ENCODE results near the gene UBE2D1. TPM values are rescaled to one million over a fixed set of nuclear protein-coding genes. Genes with fewer than 3 reads are reported as not detected.

The UBE2D1 gene
- total RNA-seq, 1 experiment from 2014 or later: 13.6 TPM

GRCh38 chr10:58372607-58373441 lies 38.0 kb downstream of the UBE2D1 start:
- intact Hi-C loops (cut with micrococcal nuclease): no loop called here
- DNase-seq (no peak), ATAC-seq (no peak)
- H3F3A ChIP-seq (ENCODE audit: low read length, unreplicated experiment): no peaks in the 10 kb centered on the region
- CTCF ChIA-PET: no interaction called here
- no peak for TF ChIP-seq EZH2 (IDR thresholded peaks at IDR 0.05; ENCODE audit: low read length, unreplicated experiment)
- TF ChIP-seq CTCF (conservative IDR thresholded peaks at IDR 0.05; ENCODE audit: low read depth, low read length): no peak
- TF ChIP-seq EZH2phosphoT487 (IDR thresholded peaks at IDR 0.05; ENCODE audit: borderline replicate concordance, low read length): no peak
- H3K79me2 ChIP-seq (ENCODE audit: low read length): no peaks in the 10 kb centered on the region
- POLR2A ChIA-PET (ENCODE audit: unreplicated experiment): no interaction called here
- H3K4me1 ChIP-seq (ENCODE audit: insufficient read depth, low read length): peaks cover 8% of the 10 kb centered on the region
- no peak overlapping the region for H2AFZ ChIP-seq (ENCODE audit: low read length)
- H3K4me3 ChIP-seq (ENCODE audit: low read length): no peak overlapping the region
- BruUV-seq (replicated peaks): no TSS peak
- H3K27me3 ChIP-seq (ENCODE audit: low read length): no peaks in the 10 kb centered on the region
- H3K9me3 ChIP-seq (ENCODE audit: low read length): no peaks in the 10 kb centered on the region
- no peaks in the 10 kb centered on the region for H4K20me1 ChIP-seq (ENCODE audit: low read length)
- no peak overlapping the region for H3K27ac ChIP-seq (ENCODE audit: low read length)
- no peaks in the 10 kb centered on the region for H3K9me2 ChIP-seq (replicated peaks; ENCODE audit: low read length)
- no peak overlapping the region for H3K4me2 ChIP-seq (ENCODE audit: low read length)
- 0 out of 2 replicates have a peak, but pooled peaks cover 2% of the 10 kb centered on the region for H3K36me3 ChIP-seq (ENCODE audit: low read depth, low read length)
- no peak overlapping the region for H3K9ac ChIP-seq (ENCODE audit: low read length)

- H3K36me3 ChIP-seq (ENCODE audit: low read depth, low read length): no peaks in the 10 kb centered on the region
- ATAC-seq: peak; percentile 80
- H3K4me1 ChIP-seq (ENCODE audit: insufficient read depth, low read length): peaks cover 8% of the 10 kb centered on the region
- ChIA-PET POLR2A (ENCODE audit: unreplicated experiment) (no interaction called here), CTCF (no interaction called here)
- no peak for TF ChIP-seq EZH2 (IDR thresholded peaks at IDR 0.05; ENCODE audit: low read length, unreplicated experiment)
- TF ChIP-seq EZH2phosphoT487 (IDR thresholded peaks at IDR 0.05; ENCODE audit: borderline replicate concordance, low read length): no peak
- TF ChIP-seq CTCF (conservative IDR thresholded peaks at IDR 0.05; ENCODE audit: low read depth, low read length): no peak
- no peaks in the 10 kb centered on the region for H3F3A ChIP-seq (ENCODE audit: low read length, unreplicated experiment)
- H3K9ac ChIP-seq (ENCODE audit: low read length): no peak overlapping the region
- BruUV-seq (replicated peaks): no TSS peak
- H3K9me3 ChIP-seq (ENCODE audit: low read length): no peaks in the 10 kb centered on the region
- H3K9me2 ChIP-seq (replicated peaks; ENCODE audit: low read length): no peaks in the 10 kb centered on the region
- H3K27me3 ChIP-seq (ENCODE audit: low read length): no peaks in the 10 kb centered on the region
- no peak overlapping the region for H3K27ac ChIP-seq (ENCODE audit: low read length)
- H3K4me2 ChIP-seq (ENCODE audit: low read length): no peak overlapping the region
- intact Hi-C loops (cut with micrococcal nuclease): no loop called here
- no peaks in the 10 kb centered on the region for H4K20me1 ChIP-seq (ENCODE audit: low read length)
- H2AFZ ChIP-seq (ENCODE audit: low read length): no peak overlapping the region
- peak; percentile 89 for DNase-seq
- no peaks in the 10 kb centered on the region for H3K79me2 ChIP-seq (ENCODE audit: low read length)
- no peak overlapping the region for H3K4me3 ChIP-seq (ENCODE audit: low read length)
These were observed 38.6 kb downstream of the UBE2D1 start for GRCh38 chr10:58373442-58373827.

- Histone ChIP-seq H3K9me2 (replicated peaks; ENCODE audit: low read length) (no peaks in the 10 kb centered on the region), H3K79me2 (ENCODE audit: low read length) (peaks cover 32% of the 10 kb centered on the region), H3K9ac (ENCODE audit: low read length) (no peak overlapping the region), H3K27me3 (ENCODE audit: low read length) (no peaks in the 10 kb centered on the region), H3K4me3 (ENCODE audit: low read length) (no peak overlapping the region), H3K4me1 (ENCODE audit: insufficient read depth, low read length) (peaks cover 25% of the 10 kb centered on the region), H3K4me2 (ENCODE audit: low read length) (no peak overlapping the region), H3F3A (ENCODE audit: low read length, unreplicated experiment) (no peaks in the 10 kb centered on the region), H4K20me1 (ENCODE audit: low read length) (peaks cover 17% of the 10 kb centered on the region), H3K9me3 (ENCODE audit: low read length) (no peaks in the 10 kb centered on the region), H3K27ac (ENCODE audit: low read length) (no peak overlapping the region), H2AFZ (ENCODE audit: low read length) (no peak overlapping the region), H3K36me3 (ENCODE audit: low read depth, low read length) (peaks cover 9% of the 10 kb centered on the region; the same call in 1 of the 2 replicates)
- ATAC-seq (no peak), DNase-seq (no peak)
- CTCF ChIA-PET: no interaction called here
- TF ChIP-seq EZH2phosphoT487 (IDR thresholded peaks at IDR 0.05; ENCODE audit: borderline replicate concordance, low read length) (no peak), CTCF (conservative IDR thresholded peaks at IDR 0.05; ENCODE audit: low read depth, low read length) (no peak), EZH2 (IDR thresholded peaks at IDR 0.05; ENCODE audit: low read length, unreplicated experiment) (no peak)
- intact Hi-C loops (cut with micrococcal nuclease): no loop called here
- POLR2A ChIA-PET (ENCODE audit: unreplicated experiment): no interaction called here
- BruUV-seq (replicated peaks): no TSS peak
These were observed 47.7 kb downstream of the UBE2D1 start for GRCh38 chr10:58382489-58382995.
